NCI-H748 (cell line): Measurements from ENCODE around the gene STARD13.
"Not testable (repeated sequence)": the region's sequence is repeated elsewhere in the genome, so short reads cannot be mapped to it uniquely, and the experiment has no call there.

Experiments used
- DNase-seq: peaks from one replicate; lab custom pipeline; 2025; ENCODE audit not compliant: unreplicated experiment; lab: John Stamatoyannopoulos, UW

STARD13 gene

DNA sequence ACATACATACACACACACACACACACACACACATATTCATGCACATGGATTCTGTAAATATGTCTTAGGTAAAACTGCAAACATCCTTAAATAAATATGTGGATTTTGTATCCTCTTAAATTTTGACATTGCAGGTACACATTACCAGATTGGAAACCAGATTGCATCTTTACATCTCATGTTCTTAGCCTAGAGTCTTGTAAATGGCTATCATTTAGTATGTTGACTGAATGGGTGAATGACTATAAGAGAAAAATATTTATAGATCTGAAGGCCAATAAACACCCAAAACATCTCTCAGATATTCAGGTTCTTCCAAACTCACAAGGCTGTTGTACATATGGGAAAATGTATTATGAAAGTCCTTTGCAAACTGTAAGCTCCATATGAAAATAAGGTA, 104.3 kb downstream of the STARD13 start:
- no peak for DNase-seq

DNA sequence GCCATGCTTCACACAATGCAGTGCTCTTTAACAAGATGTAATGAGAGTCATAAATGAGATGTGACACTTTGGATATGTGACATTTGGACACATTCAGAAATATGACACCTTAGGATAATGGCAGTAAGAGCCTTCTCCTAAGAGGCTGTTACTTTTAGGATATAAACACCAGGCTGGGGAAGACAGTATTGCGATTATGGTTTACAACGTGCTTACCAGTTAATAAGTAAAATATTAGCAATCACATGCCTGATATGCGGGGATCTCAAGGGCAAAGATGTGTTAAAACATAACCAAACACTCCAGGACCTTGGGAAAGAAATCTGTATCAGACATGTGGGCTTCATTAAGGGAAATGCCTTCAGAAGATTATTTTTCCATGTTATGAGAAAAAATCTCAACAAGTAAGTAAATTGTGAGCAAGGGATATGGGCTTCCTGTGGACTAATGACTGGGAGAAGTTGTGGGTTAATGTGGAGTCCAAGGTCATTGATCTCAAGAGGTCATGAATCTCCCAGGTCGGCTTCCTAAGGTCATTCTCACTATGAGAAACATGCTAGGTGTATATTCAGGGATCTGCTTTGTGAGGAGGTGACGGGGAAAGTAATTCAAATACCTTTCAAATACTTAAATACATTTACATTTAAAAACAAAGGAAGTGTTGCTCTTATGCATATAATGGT, 105.3 kb downstream of the STARD13 start:
- peak; percentile 79 for DNase-seq

DNA sequence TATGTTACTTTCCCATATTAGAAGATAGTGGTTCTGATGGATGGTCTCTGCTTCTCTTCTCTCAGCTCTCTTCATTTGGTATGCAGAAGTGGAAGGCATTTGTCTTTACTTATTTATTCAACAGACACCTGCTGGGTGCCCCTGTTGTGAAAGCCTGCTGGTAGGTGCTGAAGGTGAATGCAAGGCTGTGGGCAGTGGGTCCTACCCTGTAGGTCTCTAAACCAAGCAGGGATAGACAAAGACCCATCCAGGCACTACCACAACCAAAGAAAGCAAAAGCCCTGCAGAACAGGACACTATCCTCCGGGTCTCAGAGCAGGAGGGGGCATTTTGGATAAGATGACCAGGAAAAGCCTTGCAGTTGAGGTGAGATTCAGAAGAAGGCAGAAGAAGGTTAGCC, 106.1 kb downstream of the STARD13 start:
- DNase-seq = no peak

DNA sequence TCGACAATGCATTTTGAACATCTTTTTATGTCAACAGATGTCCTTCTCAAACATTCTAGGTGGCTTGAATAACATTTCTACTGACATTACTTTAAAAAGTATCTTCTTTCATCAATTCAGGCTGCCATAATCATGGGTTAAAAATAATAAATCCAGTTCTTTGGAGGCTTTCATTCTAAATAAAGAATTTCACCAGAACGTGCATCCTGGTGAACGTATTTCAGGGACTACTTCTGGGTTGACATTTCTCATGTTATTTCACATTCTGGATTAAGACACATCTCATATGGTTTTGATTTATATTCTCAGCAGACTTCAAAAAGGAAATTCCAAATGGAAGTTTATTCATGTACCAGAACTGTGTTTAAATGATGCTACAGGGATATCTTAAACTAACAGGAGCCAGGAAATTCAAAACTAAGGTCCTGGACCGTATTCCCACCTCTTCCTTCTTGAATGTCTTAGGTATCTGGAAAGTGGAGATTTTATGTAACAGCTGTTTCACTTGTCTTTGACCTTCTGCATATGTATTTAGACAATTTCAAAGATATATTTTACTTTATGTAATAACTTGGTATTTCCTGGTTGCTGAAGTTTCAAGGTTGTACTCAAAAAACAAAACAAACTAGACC, 107.2 kb downstream of the STARD13 start:
- no peak for DNase-seq

- not testable (repeated sequence) for DNase-seq
Observed at GRCh38 chr13:33177340-33178208, 108.0 kb downstream of the STARD13 start.

GRCh38 chr13:33176526-33176925, 109.0 kb downstream of the STARD13 start:
- DNase-seq = no peak

GRCh38 chr13:33175991-33176390, 109.6 kb downstream of the STARD13 start:
- no peak for DNase-seq

DNA sequence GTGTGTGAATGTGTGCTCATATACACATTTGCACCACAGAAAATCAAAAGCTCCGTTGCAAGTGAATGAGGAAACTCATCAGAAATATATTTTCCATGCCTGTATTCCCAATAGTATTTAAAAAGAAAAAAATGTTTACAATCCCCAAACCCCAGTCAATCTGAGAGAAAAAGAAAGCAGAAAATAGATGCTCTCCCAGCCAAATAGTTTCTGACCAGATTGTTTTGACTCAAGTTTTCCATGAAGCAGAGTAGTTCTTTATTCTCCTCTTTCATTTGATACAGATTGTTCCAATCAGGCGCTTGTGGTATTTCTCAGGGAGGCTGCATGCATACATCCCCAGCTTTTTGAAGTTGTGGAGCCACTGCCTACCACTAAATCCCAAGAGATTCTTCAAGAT, 110.6 kb downstream of the STARD13 start:
- DNase-seq = no peak

DNA sequence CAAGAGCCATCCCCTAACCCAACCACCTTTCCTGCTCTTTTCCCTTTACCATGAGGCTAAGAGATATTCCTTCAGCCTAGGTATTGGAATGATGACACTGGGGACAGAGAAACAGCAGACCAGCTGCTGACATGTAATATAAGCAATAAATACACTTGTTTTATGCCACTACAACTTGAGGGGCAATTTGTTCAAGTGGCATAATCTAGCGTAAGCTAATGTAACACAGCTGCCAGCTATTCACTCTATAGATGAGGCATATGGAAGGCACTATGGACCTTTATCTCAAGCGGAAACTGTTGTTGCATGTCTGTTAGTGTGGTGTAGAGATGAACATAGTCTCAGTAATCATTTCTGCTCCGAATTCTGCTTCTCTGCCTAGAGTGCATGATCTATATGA, 111.1 kb downstream of the STARD13 start:
- DNase-seq = peak; percentile 99

DNA sequence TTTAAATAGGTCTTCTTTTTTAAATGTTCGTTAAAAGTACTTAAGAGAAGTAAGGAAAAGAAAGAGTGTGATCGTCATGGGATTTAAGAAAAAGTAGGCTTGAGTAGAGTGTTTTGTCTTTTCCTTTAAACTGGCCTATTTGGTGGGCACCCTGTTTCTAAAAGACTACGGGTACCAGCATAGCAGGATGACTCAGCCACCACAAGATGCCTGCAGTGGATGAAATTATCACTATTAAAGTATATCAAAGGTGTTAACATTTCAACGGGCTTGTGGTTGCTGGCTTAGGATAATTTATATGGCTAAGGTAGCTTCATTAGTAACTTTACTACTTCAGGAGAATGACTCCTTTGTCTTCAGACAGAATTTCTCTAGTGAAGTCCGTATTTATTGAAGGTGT, 112.6 kb downstream of the STARD13 start:
- no peak for DNase-seq

DNA sequence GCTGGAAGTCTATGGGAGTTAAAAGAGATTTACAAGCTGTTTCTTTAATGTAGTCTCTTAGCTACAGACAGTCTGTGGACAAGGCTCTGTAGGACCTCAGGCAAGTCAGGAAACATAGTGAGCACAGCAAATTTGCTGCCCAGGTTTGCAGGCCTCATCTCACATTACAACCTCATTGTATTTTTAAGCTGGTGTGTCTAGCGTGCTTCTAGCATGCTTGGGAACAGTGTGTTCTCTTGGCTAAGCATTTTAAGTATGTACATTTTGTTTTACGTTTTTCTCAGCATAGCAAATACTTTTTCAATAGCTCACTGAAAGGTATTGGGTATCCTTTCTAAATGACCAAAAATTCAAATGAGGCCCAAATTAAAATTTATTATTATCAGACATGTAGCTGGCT, 113.2 kb downstream of the STARD13 start:
- no peak for DNase-seq

DNA sequence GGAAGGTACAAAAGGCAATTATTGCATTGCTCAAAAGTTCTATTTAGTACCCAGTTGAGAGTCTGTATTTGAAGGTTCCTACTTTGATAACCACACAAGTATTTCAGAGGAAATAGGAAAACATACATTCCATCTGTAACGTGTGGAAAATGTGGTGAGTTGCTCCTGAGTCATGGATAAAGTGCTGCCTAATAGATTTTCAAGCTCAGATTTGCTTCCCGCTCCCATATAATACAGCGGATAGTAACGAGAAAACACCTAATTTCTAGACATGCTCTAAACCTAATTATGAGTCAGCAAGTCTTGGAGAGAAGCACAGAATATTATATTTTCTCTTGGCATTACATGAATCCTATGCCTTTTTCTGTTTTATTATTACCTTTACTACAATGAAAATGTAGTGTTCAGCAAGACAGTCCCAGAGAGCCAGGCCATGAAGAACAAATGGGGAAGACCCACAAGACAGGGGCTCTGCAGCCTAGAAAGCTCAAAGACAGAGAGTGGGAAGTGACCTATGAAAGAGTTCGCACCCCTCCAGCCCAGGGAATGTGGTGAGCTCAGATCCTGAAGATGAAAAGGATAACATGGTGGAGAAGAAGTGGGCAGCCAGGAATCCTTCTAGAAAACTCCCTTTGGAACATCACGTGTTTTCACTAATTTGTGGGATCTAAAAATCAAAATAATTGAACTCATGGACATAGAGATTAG, 116.1 kb downstream of the STARD13 start:
- no peak for DNase-seq

GRCh38 chr13:33168321-33168960, 117.1 kb downstream of the STARD13 start:
- DNase-seq = no peak

GRCh38 chr13:33167491-33167890, 118.1 kb downstream of the STARD13 start:
- no peak for DNase-seq

DNA sequence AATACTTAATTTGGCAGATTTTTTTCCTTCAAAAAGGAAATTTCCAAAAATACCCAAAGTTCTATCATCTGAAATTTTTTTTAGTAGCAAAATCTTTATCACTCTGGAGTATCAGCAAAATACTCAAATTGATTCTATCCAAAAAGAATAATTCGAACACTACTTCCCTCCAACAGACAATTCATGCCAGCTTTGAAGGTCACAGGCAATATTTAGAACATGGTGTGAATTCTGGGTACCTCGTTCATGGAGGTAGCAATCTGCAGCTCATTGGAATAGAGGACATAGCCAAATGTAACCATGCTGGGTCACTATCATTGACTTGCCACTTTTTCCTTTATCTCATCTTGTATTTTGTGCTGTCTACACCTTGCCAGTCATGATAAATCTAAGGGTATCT, 119.8 kb downstream of the STARD13 start:
- no peak for DNase-seq

GRCh38 chr13:33164331-33164730, 121.2 kb downstream of the STARD13 start:
- no peak for DNase-seq

DNA sequence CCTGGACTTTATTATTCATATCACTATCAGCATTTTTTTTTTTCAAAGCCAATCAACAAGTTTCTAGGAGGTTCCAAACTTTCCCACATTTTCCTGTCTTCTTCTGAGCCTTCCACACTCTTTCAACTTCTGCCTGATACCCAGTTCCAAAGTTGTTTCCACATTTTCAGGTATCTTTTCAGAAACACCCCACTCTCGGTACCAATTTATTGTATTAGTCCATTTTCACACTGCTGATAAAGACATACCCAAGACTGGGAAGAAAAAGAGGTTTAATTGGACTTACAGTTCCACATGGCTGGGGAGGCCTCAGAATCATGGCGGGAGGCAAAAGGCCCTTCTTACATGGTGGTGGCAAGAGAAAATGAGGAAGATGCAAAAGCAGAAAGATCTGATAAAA, 122.8 kb downstream of the STARD13 start:
- DNase-seq = not testable (repeated sequence)

DNA sequence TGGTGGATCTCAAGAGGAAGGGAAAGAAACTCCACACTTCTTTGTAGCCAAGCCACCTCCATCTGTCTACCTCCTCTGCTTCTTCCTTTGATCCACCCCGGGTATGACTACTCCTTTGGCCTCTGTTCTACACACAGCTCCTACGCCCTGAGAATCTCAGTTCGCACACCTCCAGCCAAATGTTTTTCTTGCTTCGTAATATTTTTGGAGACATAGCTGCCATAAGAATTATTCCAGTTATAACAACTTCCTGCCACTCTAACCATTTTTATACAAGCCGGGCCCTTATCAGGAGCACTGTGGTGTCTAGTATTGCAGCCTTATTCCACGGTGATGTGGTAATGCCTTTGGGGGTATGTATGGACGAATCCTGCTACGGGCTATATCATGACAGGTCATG, 126.7 kb downstream of the STARD13 start:
- no peak for DNase-seq

- DNase-seq = no peak
Observed at GRCh38 chr13:33158271-33158670, 127.3 kb downstream of the STARD13 start.

DNA sequence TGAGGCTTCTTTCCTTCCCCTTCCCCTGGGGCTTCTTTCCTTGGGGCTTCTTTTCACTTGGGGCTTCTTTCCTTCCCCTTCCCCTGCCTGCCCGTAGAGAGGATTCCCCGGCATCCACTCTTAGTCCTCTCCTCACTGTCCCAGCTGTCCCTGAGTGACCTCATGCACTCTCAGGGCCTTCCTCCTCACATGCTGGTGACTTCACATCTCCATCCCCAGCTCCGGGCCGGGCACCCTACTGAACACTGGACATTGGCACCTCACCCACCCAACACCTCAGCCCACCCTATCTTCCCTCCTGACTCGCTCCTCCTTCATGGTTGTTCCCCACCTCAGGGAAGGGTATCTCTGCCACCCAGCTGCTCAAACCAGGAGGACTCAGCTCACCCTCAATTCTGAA, 130.6 kb downstream of the STARD13 start:
- DNase-seq = no peak
